ENCODE data around the gene OTOG.

Gene OTOG

DNA sequence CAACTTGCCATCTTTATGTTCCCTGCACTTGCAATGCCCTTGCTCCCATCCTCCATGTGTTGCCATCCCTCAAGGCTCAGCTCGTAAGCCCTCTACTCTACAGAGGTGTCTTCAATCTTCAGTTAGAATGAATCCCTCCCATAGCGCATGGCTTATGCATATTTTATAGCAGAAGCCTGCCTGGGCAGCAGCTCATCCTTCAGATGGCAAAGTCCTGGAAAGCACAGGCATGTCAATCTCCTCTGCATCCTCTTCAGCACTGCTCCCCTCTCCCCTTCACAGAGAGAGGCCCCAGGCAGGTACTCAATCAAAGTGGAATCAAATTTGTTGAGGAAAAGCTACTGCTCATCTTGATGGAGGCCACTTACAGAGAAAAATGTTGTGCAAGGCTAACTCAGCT is 39.3 kb upstream of the OTOG start:
- no peaks in the 10 kb centered on the region for H3K36me3 ChIP-seq (ENCODE audit: insufficient read depth, low read length)
- H3K9me2 ChIP-seq (replicated peaks; ENCODE audit: low read depth, low read length) = no peaks in the 10 kb centered on the region
- no peaks in the 10 kb centered on the region for H3K27me3 ChIP-seq (ENCODE audit: insufficient read depth, low read length, poor library complexity, severe bottlenecking)
- H3K79me2 ChIP-seq (ENCODE audit: insufficient read depth, low read length) = no peaks in the 10 kb centered on the region
- no peaks in the 10 kb centered on the region for H3K4me1 ChIP-seq (ENCODE audit: insufficient read depth, low read length, poor library complexity, severe bottlenecking)
- no peaks in the 10 kb centered on the region for H3F3A ChIP-seq (ENCODE audit: low read depth)
- no peaks in the 10 kb centered on the region for H4K20me1 ChIP-seq (ENCODE audit: insufficient read depth, low read length, poor library complexity, severe bottlenecking)
- H3K9ac ChIP-seq (ENCODE audit: low read depth, low read length, poor library complexity, severe bottlenecking) = no peak overlapping the region
- H2AFZ ChIP-seq (ENCODE audit: low read length) = no peak overlapping the region
- no peak for TF ChIP-seq EZH2phosphoT487 (IDR thresholded peaks at IDR 0.05; ENCODE audit: borderline replicate concordance)
- TF ChIP-seq, protein P1, sequence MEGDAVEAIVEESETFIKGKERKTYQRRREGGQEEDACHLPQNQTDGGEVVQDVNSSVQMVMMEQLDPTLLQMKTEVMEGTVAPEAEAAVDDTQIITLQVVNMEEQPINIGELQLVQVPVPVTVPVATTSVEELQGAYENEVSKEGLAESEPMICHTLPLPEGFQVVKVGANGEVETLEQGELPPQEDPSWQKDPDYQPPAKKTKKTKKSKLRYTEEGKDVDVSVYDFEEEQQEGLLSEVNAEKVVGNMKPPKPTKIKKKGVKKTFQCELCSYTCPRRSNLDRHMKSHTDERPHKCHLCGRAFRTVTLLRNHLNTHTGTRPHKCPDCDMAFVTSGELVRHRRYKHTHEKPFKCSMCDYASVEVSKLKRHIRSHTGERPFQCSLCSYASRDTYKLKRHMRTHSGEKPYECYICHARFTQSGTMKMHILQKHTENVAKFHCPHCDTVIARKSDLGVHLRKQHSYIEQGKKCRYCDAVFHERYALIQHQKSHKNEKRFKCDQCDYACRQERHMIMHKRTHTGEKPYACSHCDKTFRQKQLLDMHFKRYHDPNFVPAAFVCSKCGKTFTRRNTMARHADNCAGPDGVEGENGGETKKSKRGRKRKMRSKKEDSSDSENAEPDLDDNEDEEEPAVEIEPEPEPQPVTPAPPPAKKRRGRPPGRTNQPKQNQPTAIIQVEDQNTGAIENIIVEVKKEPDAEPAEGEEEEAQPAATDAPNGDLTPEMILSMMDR (conservative IDR thresholded peaks at IDR 0.05; ENCODE audit: low read length) = no peak
- no peaks in the 10 kb centered on the region for H3K9me3 ChIP-seq (ENCODE audit: insufficient read depth, low read depth, low read length)
- no peak overlapping the region for H3K4me2 ChIP-seq (ENCODE audit: low read depth, low read length, poor library complexity, severe bottlenecking)
- no peak overlapping the region for H3K4me3 ChIP-seq (ENCODE audit: low read length, poor library complexity, severe bottlenecking)

DNA sequence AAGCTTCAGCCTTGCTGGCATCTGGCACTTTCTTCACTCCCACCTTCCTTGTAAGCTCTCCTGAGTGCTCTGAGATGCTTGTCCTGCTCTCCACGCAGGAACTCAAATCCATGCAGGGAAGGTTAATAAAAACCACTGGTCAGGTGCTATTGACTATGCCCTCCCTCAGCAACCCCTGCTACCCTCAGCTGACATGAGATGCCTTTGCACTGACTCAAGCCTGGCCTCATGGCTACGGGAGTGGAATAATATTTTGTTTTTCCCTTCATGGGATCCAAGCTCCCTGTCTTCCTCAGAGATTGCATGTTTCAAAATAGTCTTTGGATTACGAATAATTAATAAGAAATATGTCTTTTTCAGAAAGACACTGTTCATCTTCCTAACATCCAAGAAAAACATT is 38.8 kb upstream of the OTOG start:
- no peak overlapping the region for H2AFZ ChIP-seq (ENCODE audit: low read length)

DNA sequence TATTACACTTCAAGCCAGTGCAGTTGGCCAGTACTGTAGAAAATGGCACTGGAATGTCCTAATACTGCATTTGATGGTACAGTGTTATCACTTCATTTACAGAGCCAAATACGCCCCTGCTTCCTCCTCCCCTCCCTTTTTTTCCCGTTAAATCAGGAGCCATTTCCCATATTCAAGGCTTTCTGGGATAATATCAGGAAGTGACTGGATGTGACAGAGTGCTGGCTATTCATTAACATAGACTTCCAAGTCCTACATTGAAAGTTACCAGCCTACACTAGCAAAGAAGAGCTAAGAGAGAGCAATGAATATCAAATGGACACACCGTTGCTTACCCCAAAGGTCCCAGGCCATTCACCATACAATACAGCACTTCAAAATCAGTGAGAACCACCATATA is 38.3 kb upstream of the OTOG start:
- H3K27me3 ChIP-seq (ENCODE audit: insufficient read depth, low read length, poor library complexity, severe bottlenecking) = no peaks in the 10 kb centered on the region
- no peaks in the 10 kb centered on the region for H3K36me3 ChIP-seq (ENCODE audit: insufficient read depth, low read length)
- H4K20me1 ChIP-seq (ENCODE audit: insufficient read depth, low read length, poor library complexity, severe bottlenecking) = no peaks in the 10 kb centered on the region
- H3K4me1 ChIP-seq (ENCODE audit: insufficient read depth, low read length, poor library complexity, severe bottlenecking) = no peaks in the 10 kb centered on the region
- H3K9ac ChIP-seq (ENCODE audit: low read depth, low read length, poor library complexity, severe bottlenecking) = no peak overlapping the region
- no peak overlapping the region for H3K4me3 ChIP-seq (ENCODE audit: low read length, poor library complexity, severe bottlenecking)
- H3K9me2 ChIP-seq (replicated peaks; ENCODE audit: low read depth, low read length) = no peaks in the 10 kb centered on the region
- no peak overlapping the region for H2AFZ ChIP-seq (ENCODE audit: low read length)
- H3K4me2 ChIP-seq (ENCODE audit: low read depth, low read length, poor library complexity, severe bottlenecking) = no peak overlapping the region
- H3K79me2 ChIP-seq (ENCODE audit: insufficient read depth, low read length) = no peaks in the 10 kb centered on the region
- no peak for TF ChIP-seq EZH2phosphoT487 (IDR thresholded peaks at IDR 0.05; ENCODE audit: borderline replicate concordance)
- TF ChIP-seq, protein P1 (conservative IDR thresholded peaks at IDR 0.05; ENCODE audit: low read length) = no peak
- no peaks in the 10 kb centered on the region for H3K9me3 ChIP-seq (ENCODE audit: insufficient read depth, low read depth, low read length)
- no peaks in the 10 kb centered on the region for H3F3A ChIP-seq (ENCODE audit: low read depth)

More for the DNA sequence above, 38.8 kb upstream of the OTOG start:
- Histone ChIP-seq H3K9me2 (replicated peaks; ENCODE audit: low read depth, low read length) (no peaks in the 10 kb centered on the region), H3K9me3 (ENCODE audit: insufficient read depth, low read depth, low read length) (no peaks in the 10 kb centered on the region), H4K20me1 (ENCODE audit: insufficient read depth, low read length, poor library complexity, severe bottlenecking) (no peaks in the 10 kb centered on the region), H3K4me2 (ENCODE audit: low read depth, low read length, poor library complexity, severe bottlenecking) (no peak overlapping the region), H3K79me2 (ENCODE audit: insufficient read depth, low read length) (no peaks in the 10 kb centered on the region), H3K4me3 (ENCODE audit: low read length, poor library complexity, severe bottlenecking) (no peak overlapping the region), H3K27me3 (ENCODE audit: insufficient read depth, low read length, poor library complexity, severe bottlenecking) (no peaks in the 10 kb centered on the region), H3K9ac (ENCODE audit: low read depth, low read length, poor library complexity, severe bottlenecking) (no peak overlapping the region), H3K4me1 (ENCODE audit: insufficient read depth, low read length, poor library complexity, severe bottlenecking) (no peaks in the 10 kb centered on the region), H3K36me3 (ENCODE audit: insufficient read depth, low read length) (no peaks in the 10 kb centered on the region), H3F3A (ENCODE audit: low read depth) (no peaks in the 10 kb centered on the region)
- TF ChIP-seq, protein P1 (conservative IDR thresholded peaks at IDR 0.05; ENCODE audit: low read length) = no peak
- TF ChIP-seq EZH2phosphoT487 (IDR thresholded peaks at IDR 0.05; ENCODE audit: borderline replicate concordance) = no peak
